NCI-H2029 (cell line): ENCODE data around the gene ZNF23.
"Not testable (repeated sequence)": the region's sequence is repeated elsewhere in the genome, so short reads cannot be mapped to it uniquely, and the experiment has no call there.

Source experiments
- DNase-seq: peaks from one replicate; lab custom pipeline; 2025; lab: John Stamatoyannopoulos, UW

Gene ZNF23

GRCh38 chr16:71461686-71462648 is at the start of gene ZNF23:
ZNF23 (minus strand) TSS chr16:71462247; CDS start chr16:71456796, 5,451 bp downstream.
- DNase-seq: peak; percentile 35

- no peak for DNase-seq
These were observed 45.0 kb upstream of the ZNF23 start for GRCh38 chr16:71507061-71507460.

- no peak for DNase-seq
These were observed 42.9 kb upstream of the ZNF23 start for GRCh38 chr16:71504901-71505300.

- not testable (repeated sequence) for DNase-seq
These were observed 42.0 kb upstream of the ZNF23 start for GRCh38 chr16:71504051-71504450.

GRCh38 chr16:71501547-71501946 is 39.5 kb upstream of the ZNF23 start:
- DNase-seq: no peak

GRCh38 chr16:71500964-71501363 is 38.9 kb upstream of the ZNF23 start:
- no peak for DNase-seq

- peak; percentile 9 for DNase-seq
These were observed 37.8 kb upstream of the ZNF23 start for GRCh38 chr16:71499775-71500364.

GRCh38 chr16:71498031-71498430 is 36.0 kb upstream of the ZNF23 start:
- DNase-seq: no peak

- DNase-seq: no peak
These were observed 31.2 kb upstream of the ZNF23 start for GRCh38 chr16:71493213-71493612.

GRCh38 chr16:71492786-71493185 is 30.7 kb upstream of the ZNF23 start:
- DNase-seq: no peak

- no peak for DNase-seq
These were observed 29.0 kb upstream of the ZNF23 start for GRCh38 chr16:71491054-71491453.

GRCh38 chr16:71490361-71490760 is 28.3 kb upstream of the ZNF23 start:
- no peak for DNase-seq

- DNase-seq: no peak
These were observed 27.1 kb upstream of the ZNF23 start, which contains the start of gene ZNF19 for GRCh38 chr16:71489122-71489521. ZNF19 (minus strand) TSS chr16:71489324; CDS start chr16:71482114, 7,210 bp downstream.

GRCh38 chr16:71484006-71484893 is 22.2 kb upstream of the ZNF23 start:
- peak; percentile 48 for DNase-seq

- DNase-seq: no peak
These were observed 20.5 kb upstream of the ZNF23 start for GRCh38 chr16:71482569-71482968.

- DNase-seq: no peak
These were observed 18.9 kb upstream of the ZNF23 start for GRCh38 chr16:71480956-71481355.

- DNase-seq: no peak
These were observed 17.4 kb upstream of the ZNF23 start for GRCh38 chr16:71479420-71479819.

- DNase-seq: no peak
These were observed 14.5 kb upstream of the ZNF23 start for GRCh38 chr16:71476457-71477124.

GRCh38 chr16:71474864-71475263 is 12.8 kb upstream of the ZNF23 start:
- DNase-seq: no peak

GRCh38 chr16:71473891-71474290 is 11.8 kb upstream of the ZNF23 start:
- no peak for DNase-seq

GRCh38 chr16:71472931-71473330 is 10.9 kb upstream of the ZNF23 start:
- DNase-seq: no peak

GRCh38 chr16:71472051-71472450 is 10.0 kb upstream of the ZNF23 start:
- no peak for DNase-seq
